ENCODE results near the gene SNX13. TPM values are rescaled to one million over a fixed set of nuclear protein-coding genes. Genes with fewer than 3 reads are reported as not detected.
"Not testable (repeated sequence)": the region's sequence is repeated elsewhere in the genome, so short reads cannot be mapped to it uniquely, and the experiment has no call there.

The SNX13 gene
- polyA plus RNA-seq, 1 of the 3 experiments (the other 2 are of a cell fraction), result 13.0 TPM

GRCh38 chr7:17910377-17910776 is 29.9 kb downstream of the SNX13 start:
- Histone ChIP-seq H3K27ac (ENCODE audit: low read depth in 2 of 2, low read length in 1 of 2) (no peak overlapping the region), H2AFZ (ENCODE audit: low read depth) (no peak overlapping the region), H3K4me2 (no peak overlapping the region), H3K9me2 (no peaks in the 10 kb centered on the region), H3K79me2 (ENCODE audit: insufficient read depth) (peaks cover 44% of the 10 kb centered on the region), H3K4me3 (ENCODE audit: low read depth in 2 of 2, low read length in 1 of 2) (no peak overlapping the region), H3K36me3 (replicated peaks in 1 of 2; ENCODE audit: control insufficient read depth in 1 of 2, insufficient read depth in 2 of 2, low read length in 1 of 2) (peaks cover 0 to 6% of the 10 kb centered on the region in 2 experiments), H3K9me3 (no peaks in the 10 kb centered on the region), H3K4me1 (ENCODE audit: control insufficient read depth in 1 of 2, insufficient read depth in 2 of 2, low read depth in 1 of 2, low read length in 1 of 2) (no peaks in the 10 kb centered on the region), H3F3A (replicated peaks; ENCODE audit: insufficient read depth) (no peaks in the 10 kb centered on the region), H3K9ac (no peak overlapping the region), H3K27me3 (ENCODE audit: insufficient read depth) (no peaks in the 10 kb centered on the region), H4K20me1 (ENCODE audit: insufficient read depth) (0 out of 2 replicates have a peak, but pooled peaks cover 10% of the 10 kb centered on the region)
- TF ChIP-seq FOSL2 (IDR thresholded peaks at IDR 0.05; ENCODE audit: borderline replicate concordance, low read depth) (no peak), MXI1 (IDR thresholded peaks at IDR 0.05; ENCODE audit: low read depth, low read length) (no peak), CHD2 (IDR thresholded peaks at IDR 0.05; ENCODE audit: low read length, partially characterized antibody) (no peak), YY1 (IDR thresholded peaks at IDR 0.05; ENCODE audit: low read depth) (no peak), EZH2phosphoT487 (IDR thresholded peaks at IDR 0.05; ENCODE audit: borderline replicate concordance, low read depth) (no peak), ZBTB33 (IDR thresholded peaks at IDR 0.05; ENCODE audit: borderline replicate concordance, low read depth) (no peak), FOXJ3 (CRISPR knock-in tag; IDR thresholded peaks at IDR 0.05) (no peak), JUND (IDR thresholded peaks at IDR 0.05) (no peak), RFX5 (IDR thresholded peaks at IDR 0.05; ENCODE audit: low read length) (no peak), NRF1 (IDR thresholded peaks at IDR 0.05; ENCODE audit: low read depth, low read length) (no peak), CTCF (IDR thresholded peaks at IDR 0.05) (no peak), NFIC (IDR thresholded peaks at IDR 0.05; ENCODE audit: borderline replicate concordance) (no peak), TCF12 (IDR thresholded peaks at IDR 0.05) (no peak), PBX3 (IDR thresholded peaks at IDR 0.05) (no peak), RCOR1 (IDR thresholded peaks at IDR 0.05; ENCODE audit: low read length) (no peak), EP300 (IDR thresholded peaks at IDR 0.05; ENCODE audit: borderline replicate concordance in 1 of 2, low read depth in 1 of 2, low read length in 1 of 2) (no peak), SIN3A (IDR thresholded peaks at IDR 0.05; ENCODE audit: borderline replicate concordance, low read depth, low read length) (no peak), FOXM1 (IDR thresholded peaks at IDR 0.05; ENCODE audit: low read depth) (no peak), RAD21 (IDR thresholded peaks at IDR 0.05; ENCODE audit: low read length) (no peak)
- CTCF ChIA-PET, result interaction anchor here (0.6 to 1.6 kb wide), 2 partner anchors 21 to 37 kb away, joined by 3 to 4 read pairs; no protein-coding TSS in a partner anchor
- 96% methylated on average over 3 of the region's 3 CpGs for WGBS (ENCODE audit: low lambda C conversion rate)
- no peak for DNase-seq
- POLR2A ChIA-PET, result interaction anchor here (0.7 kb wide), 1 partner anchor 562 kb away, joined by 3 read pairs; no protein-coding TSS in a partner anchor

GRCh38 chr7:17909310-17909709 is 31.0 kb downstream of the SNX13 start:
- H3K27me3 ChIP-seq (ENCODE audit: insufficient read depth); H3K4me1 ChIP-seq (ENCODE audit: control insufficient read depth in 1 of 2, insufficient read depth in 2 of 2, low read depth in 1 of 2, low read length in 1 of 2); H3K27ac ChIP-seq (ENCODE audit: low read depth in 2 of 2, low read length in 1 of 2); H4K20me1 ChIP-seq (ENCODE audit: insufficient read depth); H3K4me3 ChIP-seq (ENCODE audit: low read depth in 2 of 2, low read length in 1 of 2); H3K9me3 ChIP-seq; H3K9me2 ChIP-seq; H3K4me2 ChIP-seq; H2AFZ ChIP-seq (ENCODE audit: low read depth); H3K9ac ChIP-seq; POLR2A ChIA-PET; DNase-seq; H3K36me3 ChIP-seq (replicated peaks in 1 of 2; ENCODE audit: control insufficient read depth in 1 of 2, insufficient read depth in 2 of 2, low read length in 1 of 2); H3F3A ChIP-seq (replicated peaks; ENCODE audit: insufficient read depth): not testable (repeated sequence)
- WGBS (ENCODE audit: low lambda C conversion rate), result 83% methylated on average over 4 of the region's 4 CpGs
- CTCF ChIA-PET, result interaction anchor here (1.5 kb wide), 1 partner anchor 31 kb away, joined by 4 read pairs; no protein-coding TSS in a partner anchor
- peaks cover 36% of the 10 kb centered on the region; the same call in 1 of the 2 replicates for H3K79me2 ChIP-seq (ENCODE audit: insufficient read depth)
